Spinal cord (tissue), 10 donors: ENCODE measurements around the gene IREB2. TPM values are rescaled to one million over a fixed set of nuclear protein-coding genes. Genes with fewer than 3 reads are reported as not detected.

Experiments used
- DNase-seq, 6 donors: peaks; one replicate each; pipeline versions ENCODE4 v3.0.0 to v3.0.0-alpha.2; 2013 to 2015; ENCODE audit warnings: low spot score in 6 of 6, low read depth in 4 of 6
- H3K27ac ChIP-seq: one replicate; pipeline ENCODE4 v1.5.1; 2013; ENCODE audit warnings: low read depth, low read length, control low read depth
- H3K27me3 ChIP-seq: one replicate; pipeline ENCODE4 v1.6.1; 2013; ENCODE audit warnings: low read length; ENCODE audit not compliant: control insufficient read depth, insufficient read depth
- H3K36me3 ChIP-seq: one replicate; pipeline ENCODE4 v1.6.1; 2013; ENCODE audit warnings: low read length; ENCODE audit not compliant: control insufficient read depth, insufficient read depth
- H3K4me1 ChIP-seq: one replicate; pipeline ENCODE4 v1.6.1; 2013; ENCODE audit warnings: low read length; ENCODE audit not compliant: control insufficient read depth, insufficient read depth
- H3K4me3 ChIP-seq: one replicate; pipeline ENCODE4 v1.5.1; 2013; ENCODE audit warnings: low read depth, low read length, control low read depth
- H3K9me3 ChIP-seq: one replicate; pipeline ENCODE4 v1.6.1; 2013; ENCODE audit warnings: low read length; ENCODE audit not compliant: control insufficient read depth, insufficient read depth
- WGBS: methylation state at CpG from one replicate; pipeline ENCODE4 v1.1.5; 2013; ENCODE audit warnings: missing lambda C conversion rate; ENCODE audit not compliant: insufficient coverage; 5-methylcytosine and 5-hydroxymethylcytosine counted together
- polyA plus RNA-seq, 2 donors: library from polyadenylated mRNA; unstranded; fragments of 120-200 nt; gene quantifications; one replicate each; pipeline ENCODE4 v1.2.1, GENCODE V29; 2013; ENCODE audit not compliant: insufficient read length in 2 of 2
- total RNA-seq, 2 donors: library from RNA; depleted of rRNA in 1 of 2; stranded (reverse); fragments of 120-200 nt in 1 of 2; fragments of >200 nt in 1 of 2; gene quantifications; one replicate each; pipeline versions ENCODE4 v1.2.3 to v1.2.4, GENCODE V29; 2013 to 2014
- donor health status: healthy.

Gene IREB2
- total and polyA plus RNA-seq, 4 donors: 33.6 to 62.4 (median 38.4) TPM

- Histone ChIP-seq H3K4me3 (no peak overlapping the region), H3K27ac (no peak overlapping the region), H3K36me3 (no peaks in the 10 kb centered on the region), H3K9me3 (no peaks in the 10 kb centered on the region), H3K4me1 (peaks cover 6% of the 10 kb centered on the region), H3K27me3 (peaks cover 4% of the 10 kb centered on the region)
- no peak for DNase-seq
- 64% methylated on average over 4 of the region's 8 CpGs for WGBS
Measured at GRCh38 chr15:78417754-78418630, 20.0 kb upstream of the IREB2 start.

GRCh38 chr15:78418686-78419085, 19.3 kb upstream of the IREB2 start:
- Histone ChIP-seq H3K27me3 (peaks cover 4% of the 10 kb centered on the region), H3K9me3 (no peaks in the 10 kb centered on the region), H3K4me3 (no peak overlapping the region), H3K36me3 (no peaks in the 10 kb centered on the region), H3K27ac (no peak overlapping the region), H3K4me1 (peaks cover 6% of the 10 kb centered on the region)
- 69% methylated on average over 5 of the region's 9 CpGs for WGBS
- no peak for DNase-seq

GRCh38 chr15:78419367-78419766, 18.6 kb upstream of the IREB2 start:
- Histone ChIP-seq H3K9me3 (no peaks in the 10 kb centered on the region), H3K27me3 (peaks cover 4% of the 10 kb centered on the region), H3K4me3 (no peak overlapping the region), H3K27ac (no peak overlapping the region), H3K4me1 (peaks cover 6% of the 10 kb centered on the region), H3K36me3 (no peaks in the 10 kb centered on the region)
- no peak for DNase-seq
- 100% methylated on average over 1 of the region's 3 CpGs for WGBS

- Histone ChIP-seq H3K4me3 (no peak overlapping the region), H3K4me1 (peaks cover 2% of the 10 kb centered on the region), H3K36me3 (no peaks in the 10 kb centered on the region), H3K27me3 (peaks cover 4% of the 10 kb centered on the region), H3K9me3 (no peaks in the 10 kb centered on the region), H3K27ac (peak overlapping the region; percentile 2)
- WGBS: 100% methylated on average over 2 of the region's 4 CpGs
- DNase-seq: no peak
Measured at GRCh38 chr15:78420220-78420619, 17.8 kb upstream of the IREB2 start.

- peaks cover 2% of the 10 kb centered on the region for H3K4me1 ChIP-seq
Measured at GRCh38 chr15:78420766-78421165, 17.2 kb upstream of the IREB2 start.

GRCh38 chr15:78421238-78421965, 16.6 kb upstream of the IREB2 start:
- H3K36me3 ChIP-seq: no peaks in the 10 kb centered on the region

More at GRCh38 chr15:78420766-78421165, 17.2 kb upstream of the IREB2 start:
- H3K4me3 ChIP-seq: no peak overlapping the region
- no peak for DNase-seq
- WGBS: 86% methylated on average over 8 of the region's 8 CpGs
- H3K27me3 ChIP-seq: peaks cover 4% of the 10 kb centered on the region
- H3K9me3 ChIP-seq: no peaks in the 10 kb centered on the region
- peak overlapping the region; percentile 2 for H3K27ac ChIP-seq
- no peaks in the 10 kb centered on the region for H3K36me3 ChIP-seq

GRCh38 chr15:78422571-78423340, 15.3 kb upstream of the IREB2 start:
- Histone ChIP-seq H3K27ac (no peak overlapping the region), H3K36me3 (no peaks in the 10 kb centered on the region), H3K4me1 (peaks cover 2% of the 10 kb centered on the region), H3K9me3 (no peaks in the 10 kb centered on the region), H3K4me3 (no peak overlapping the region), H3K27me3 (peaks cover 4% of the 10 kb centered on the region)
- 19% methylated on average over 7 of the region's 12 CpGs for WGBS
- peak in 4 of 6 donors; percentile 33 to 91 (median 64) for DNase-seq

More at GRCh38 chr15:78421238-78421965, 16.6 kb upstream of the IREB2 start:
- no peak for DNase-seq
- H3K27me3 ChIP-seq: peaks cover 4% of the 10 kb centered on the region
- H3K9me3 ChIP-seq: no peaks in the 10 kb centered on the region
- peaks cover 2% of the 10 kb centered on the region for H3K4me1 ChIP-seq
- H3K27ac ChIP-seq: peak overlapping the region; percentile 19
- H3K4me3 ChIP-seq: no peak overlapping the region
- 67% methylated on average over 7 of the region's 7 CpGs for WGBS

GRCh38 chr15:78424673-78425072, 13.3 kb upstream of the IREB2 start:
- Histone ChIP-seq H3K4me3 (no peak overlapping the region), H3K27ac (no peak overlapping the region), H3K36me3 (no peaks in the 10 kb centered on the region), H3K27me3 (peaks cover 4% of the 10 kb centered on the region), H3K4me1 (peaks cover 4% of the 10 kb centered on the region), H3K9me3 (no peaks in the 10 kb centered on the region)
- WGBS: 92% methylated on average over 2 of the region's 3 CpGs
- no peak for DNase-seq

GRCh38 chr15:78425643-78426042, 12.4 kb upstream of the IREB2 start:
- H3K27me3 ChIP-seq: no peaks in the 10 kb centered on the region
- H3K27ac ChIP-seq: no peak overlapping the region
- no peaks in the 10 kb centered on the region for H3K36me3 ChIP-seq
- no peak for DNase-seq
- H3K9me3 ChIP-seq: no peaks in the 10 kb centered on the region
- no CpG with 5 or more reads among the region's 1 CpG for WGBS
- H3K4me1 ChIP-seq: peaks cover 9% of the 10 kb centered on the region
- no peak overlapping the region for H3K4me3 ChIP-seq
